ENCODE results near the gene SSMEM1. TPM values are rescaled to one million over a fixed set of nuclear protein-coding genes. Genes with fewer than 3 reads are reported as not detected.

SSMEM1 gene
- total and polyA plus RNA-seq, 8 donors: 0.09 TPM; not detected in 7

DNA sequence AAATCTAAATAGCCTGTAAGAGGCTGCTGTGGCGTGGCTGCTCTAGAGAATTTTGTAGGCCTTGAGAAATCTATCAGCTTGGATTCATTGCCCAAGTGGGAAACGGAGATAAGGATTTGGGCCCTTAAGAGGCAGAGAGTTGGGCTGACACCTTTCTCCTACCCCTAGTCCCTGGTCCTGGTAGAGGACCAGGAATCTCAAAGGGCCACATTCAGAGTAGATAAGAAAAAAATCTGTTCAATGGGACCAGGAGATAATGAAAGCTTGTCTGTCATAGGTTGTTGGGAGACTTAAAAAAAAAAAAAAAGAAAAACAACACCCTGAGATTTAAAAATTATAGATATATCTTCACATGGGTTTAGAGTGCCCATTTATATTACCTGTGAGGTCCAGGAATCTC lies 20.3 kb upstream of the SSMEM1 start:
- 80 to 87% methylated on average over 2 of the region's 2 CpGs for WGBS, 2 donors
- no peaks in the 10 kb centered on the region for H3K27me3 ChIP-seq
- FAIRE-seq: no peak
- intact Hi-C loops (cut with DNase I): no loop called here
- H3K36me3 ChIP-seq: peaks cover 0 to 14% (median 3%) of the 10 kb centered on the region in 3 donors
- DNase-seq: no peak
- H3K9me3 ChIP-seq: no peaks in the 10 kb centered on the region
- TF ChIP-seq, protein P1, sequence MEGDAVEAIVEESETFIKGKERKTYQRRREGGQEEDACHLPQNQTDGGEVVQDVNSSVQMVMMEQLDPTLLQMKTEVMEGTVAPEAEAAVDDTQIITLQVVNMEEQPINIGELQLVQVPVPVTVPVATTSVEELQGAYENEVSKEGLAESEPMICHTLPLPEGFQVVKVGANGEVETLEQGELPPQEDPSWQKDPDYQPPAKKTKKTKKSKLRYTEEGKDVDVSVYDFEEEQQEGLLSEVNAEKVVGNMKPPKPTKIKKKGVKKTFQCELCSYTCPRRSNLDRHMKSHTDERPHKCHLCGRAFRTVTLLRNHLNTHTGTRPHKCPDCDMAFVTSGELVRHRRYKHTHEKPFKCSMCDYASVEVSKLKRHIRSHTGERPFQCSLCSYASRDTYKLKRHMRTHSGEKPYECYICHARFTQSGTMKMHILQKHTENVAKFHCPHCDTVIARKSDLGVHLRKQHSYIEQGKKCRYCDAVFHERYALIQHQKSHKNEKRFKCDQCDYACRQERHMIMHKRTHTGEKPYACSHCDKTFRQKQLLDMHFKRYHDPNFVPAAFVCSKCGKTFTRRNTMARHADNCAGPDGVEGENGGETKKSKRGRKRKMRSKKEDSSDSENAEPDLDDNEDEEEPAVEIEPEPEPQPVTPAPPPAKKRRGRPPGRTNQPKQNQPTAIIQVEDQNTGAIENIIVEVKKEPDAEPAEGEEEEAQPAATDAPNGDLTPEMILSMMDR (IDR thresholded peaks at IDR 0.05): no peak
- no peak overlapping the region for H3K4me3 ChIP-seq
- no peak for ATAC-seq
- H3K27ac ChIP-seq: no peak overlapping the region
- H3K4me1 ChIP-seq: no peaks in the 10 kb centered on the region

DNA sequence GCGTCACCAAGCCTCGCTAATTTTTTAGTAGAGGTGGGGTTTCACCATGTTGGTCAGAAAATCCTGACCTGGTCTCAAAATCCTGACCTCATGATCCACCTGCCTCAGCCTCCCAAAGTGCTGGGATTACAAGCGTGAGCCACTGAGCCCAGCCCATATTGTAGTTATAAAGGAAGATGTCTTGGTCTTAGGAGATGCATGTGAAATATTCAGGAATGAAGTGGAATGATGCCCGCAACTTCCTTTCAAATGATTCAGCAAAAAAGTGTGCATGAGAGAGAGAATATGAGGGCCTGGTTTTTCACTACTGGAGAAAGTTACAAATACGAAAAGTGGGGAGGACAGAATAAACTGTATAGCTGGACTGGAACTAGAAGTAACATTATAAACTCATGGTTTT lies 18.3 kb upstream of the SSMEM1 start:
- H3K9me3 ChIP-seq: no peaks in the 10 kb centered on the region
- ATAC-seq (no peak), FAIRE-seq (no peak), DNase-seq (no peak)
- no peaks in the 10 kb centered on the region for H3K4me1 ChIP-seq
- peaks cover 0 to 4% (median 3%) of the 10 kb centered on the region in 3 donors for H3K36me3 ChIP-seq
- H3K4me3 ChIP-seq: no peak overlapping the region
- H3K27ac ChIP-seq: no peak overlapping the region
- no peaks in the 10 kb centered on the region for H3K27me3 ChIP-seq
- TF ChIP-seq, protein P1 (IDR thresholded peaks at IDR 0.05): no peak
- WGBS, 2 donors: 83 to 94% methylated on average over 5 of the region's 5 CpGs
- intact Hi-C loops (cut with DNase I): no loop called here

DNA sequence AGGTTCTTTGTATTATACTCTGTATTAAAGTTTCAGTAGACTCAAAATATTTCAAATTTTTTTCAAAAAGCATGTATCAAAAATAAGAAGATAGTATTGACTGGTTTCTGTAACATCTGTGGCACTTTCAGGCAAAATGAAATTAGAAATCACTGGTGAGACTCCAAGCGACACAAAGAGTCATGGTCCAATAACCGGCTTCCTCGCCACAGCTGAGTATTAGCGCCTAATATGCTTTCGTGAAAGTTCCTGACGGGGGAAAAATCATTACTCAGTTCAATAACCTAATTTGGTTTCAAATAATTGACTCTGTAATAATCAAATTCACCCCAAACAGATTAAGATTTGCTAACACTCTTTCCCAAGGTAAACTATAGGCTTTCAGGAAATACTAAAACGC lies 15.9 kb upstream of the SSMEM1 start:
- TF ChIP-seq, protein P1 (IDR thresholded peaks at IDR 0.05): no peak
- ATAC-seq (no peak), FAIRE-seq (no peak), DNase-seq (no peak)
- no peak overlapping the region for H3K27ac ChIP-seq
- H3K27me3 ChIP-seq: no peaks in the 10 kb centered on the region
- H3K4me3 ChIP-seq: no peak overlapping the region
- H3K9me3 ChIP-seq: no peaks in the 10 kb centered on the region
- 97% methylated on average over 7 of the region's 7 CpGs for WGBS, 2 donors
- intact Hi-C loops (cut with DNase I): no loop called here
- H3K4me1 ChIP-seq: peaks cover 0 to 4% (median 3%) of the 10 kb centered on the region in 3 donors
- peaks cover 0 to 4% (median 3%) of the 10 kb centered on the region in 3 donors for H3K36me3 ChIP-seq

DNA sequence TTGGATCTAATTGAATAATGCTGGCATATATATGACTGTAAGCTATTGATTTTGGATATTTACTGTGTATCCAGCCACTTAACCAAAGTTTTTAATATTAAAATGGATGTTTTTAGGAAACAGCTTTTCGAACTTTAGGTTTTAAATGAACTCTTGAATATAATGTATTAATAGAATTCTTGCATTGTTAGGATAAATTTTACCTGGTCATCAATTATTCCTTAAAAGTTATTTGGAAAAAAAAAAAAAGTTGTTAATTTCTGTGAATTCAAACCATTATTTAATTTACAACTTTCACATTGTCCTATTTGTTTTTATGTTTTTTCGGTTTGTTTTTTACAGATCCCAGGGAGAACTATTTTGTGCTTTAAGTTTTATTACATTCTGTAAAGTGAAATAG lies 12.3 kb upstream of the SSMEM1 start:
- intact Hi-C loops (cut with DNase I): no loop called here
- TF ChIP-seq, protein P1 (IDR thresholded peaks at IDR 0.05): no peak
- H3K9me3 ChIP-seq: no peaks in the 10 kb centered on the region
- ATAC-seq (no peak), FAIRE-seq (peak; percentile 70), DNase-seq (no peak)
- no peak overlapping the region for H3K27ac ChIP-seq
- WGBS, 2 donors: 95% methylated on average over 2 of the region's 2 CpGs
- no peaks in the 10 kb centered on the region for H3K27me3 ChIP-seq
- H3K36me3 ChIP-seq: peaks cover 0 to 10% (median 3%) of the 10 kb centered on the region in 3 donors
- peaks cover 0 to 4% (median 3%) of the 10 kb centered on the region in 3 donors for H3K4me1 ChIP-seq
- H3K4me3 ChIP-seq: no peak overlapping the region

DNA sequence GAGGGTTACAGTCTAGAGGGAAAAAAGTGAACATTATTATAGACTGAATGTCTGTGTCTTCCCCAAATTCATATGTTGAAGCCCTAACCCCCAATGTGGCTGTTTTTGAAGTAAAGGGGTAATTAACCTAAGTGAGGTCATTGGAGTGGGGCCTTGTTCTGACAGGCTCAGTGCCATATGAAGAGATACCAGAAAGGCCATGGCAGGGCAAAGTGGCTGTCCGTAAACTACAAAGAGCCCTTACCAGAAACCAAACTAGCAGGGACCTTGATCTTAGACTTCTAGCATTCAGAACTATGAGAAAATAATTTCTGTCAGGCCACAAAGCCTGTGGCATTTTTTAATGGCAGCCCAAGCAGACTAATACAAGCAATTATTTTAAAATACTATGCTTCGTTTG lies 11.2 kb upstream of the SSMEM1 start:
- Histone ChIP-seq H3K4me3 (no peak overlapping the region), H3K9me3 (no peaks in the 10 kb centered on the region), H3K27me3 (no peaks in the 10 kb centered on the region), H3K27ac (no peak overlapping the region), H3K36me3 (peaks cover 0 to 18% (median 7%) of the 10 kb centered on the region in 3 donors), H3K4me1 (peaks cover 0 to 4% (median 3%) of the 10 kb centered on the region in 3 donors)
- intact Hi-C loops (cut with DNase I): no loop called here
- TF ChIP-seq, protein P1 (IDR thresholded peaks at IDR 0.05): no peak
- FAIRE-seq (no peak), DNase-seq (no peak), ATAC-seq (no peak)
- 63 to 88% methylated on average over 2 of the region's 2 CpGs for WGBS, 2 donors

Measured in pancreas (tissue), 10 donors.